NCI-H128 (cell line): Measurements from ENCODE around the gene CDH22.

Experiments
- DNase-seq: peaks from one replicate; lab custom pipeline; 2025; ENCODE audit not compliant: unreplicated experiment; lab: John Stamatoyannopoulos, UW

CDH22 gene

GRCh38 chr20:46219190-46219589 is 89.1 kb downstream of the CDH22 start:
- DNase-seq = no peak

GRCh38 chr20:46218656-46219055 is 89.6 kb downstream of the CDH22 start:
- DNase-seq = peak; percentile 57

GRCh38 chr20:46217583-46217982 is 90.7 kb downstream of the CDH22 start:
- DNase-seq = no peak

- DNase-seq = no peak
Observed at GRCh38 chr20:46216770-46217464, 91.4 kb downstream of the CDH22 start.

- DNase-seq = no peak
Observed at GRCh38 chr20:46215913-46216707, 92.2 kb downstream of the CDH22 start.

GRCh38 chr20:46214824-46215488 is 93.3 kb downstream of the CDH22 start:
- no peak for DNase-seq

GRCh38 chr20:46213946-46214823 is 94.1 kb downstream of the CDH22 start:
- DNase-seq = no peak

GRCh38 chr20:46212876-46213275 is 95.4 kb downstream of the CDH22 start:
- DNase-seq = no peak

- no peak for DNase-seq
Observed at GRCh38 chr20:46212252-46212651, 96.0 kb downstream of the CDH22 start.

GRCh38 chr20:46211331-46211722 is 97.0 kb downstream of the CDH22 start:
- DNase-seq = no peak

GRCh38 chr20:46210672-46211330 is 97.5 kb downstream of the CDH22 start:
- no peak for DNase-seq

- no peak for DNase-seq
Observed at GRCh38 chr20:46209930-46210671, 98.2 kb downstream of the CDH22 start.

GRCh38 chr20:46207793-46208192 is 100.5 kb downstream of the CDH22 start:
- DNase-seq = no peak

- no peak for DNase-seq
Observed at GRCh38 chr20:46206992-46207549, 101.2 kb downstream of the CDH22 start.

- DNase-seq = no peak
Observed at GRCh38 chr20:46206025-46206424, 102.3 kb downstream of the CDH22 start.

- DNase-seq = no peak
Observed at GRCh38 chr20:46205349-46205748, 102.9 kb downstream of the CDH22 start.

GRCh38 chr20:46204594-46205186 is 103.6 kb downstream of the CDH22 start:
- DNase-seq = no peak

- DNase-seq = no peak
Observed at GRCh38 chr20:46203510-46203837, 104.8 kb downstream of the CDH22 start.
